Measurements from ENCODE around the gene CPLANE2. TPM values are rescaled to one million over a fixed set of nuclear protein-coding genes. Genes with fewer than 3 reads are reported as not detected.

Gene CPLANE2
- total RNA-seq, 1 experiment from 2014 or later: 6.3 TPM

DNA sequence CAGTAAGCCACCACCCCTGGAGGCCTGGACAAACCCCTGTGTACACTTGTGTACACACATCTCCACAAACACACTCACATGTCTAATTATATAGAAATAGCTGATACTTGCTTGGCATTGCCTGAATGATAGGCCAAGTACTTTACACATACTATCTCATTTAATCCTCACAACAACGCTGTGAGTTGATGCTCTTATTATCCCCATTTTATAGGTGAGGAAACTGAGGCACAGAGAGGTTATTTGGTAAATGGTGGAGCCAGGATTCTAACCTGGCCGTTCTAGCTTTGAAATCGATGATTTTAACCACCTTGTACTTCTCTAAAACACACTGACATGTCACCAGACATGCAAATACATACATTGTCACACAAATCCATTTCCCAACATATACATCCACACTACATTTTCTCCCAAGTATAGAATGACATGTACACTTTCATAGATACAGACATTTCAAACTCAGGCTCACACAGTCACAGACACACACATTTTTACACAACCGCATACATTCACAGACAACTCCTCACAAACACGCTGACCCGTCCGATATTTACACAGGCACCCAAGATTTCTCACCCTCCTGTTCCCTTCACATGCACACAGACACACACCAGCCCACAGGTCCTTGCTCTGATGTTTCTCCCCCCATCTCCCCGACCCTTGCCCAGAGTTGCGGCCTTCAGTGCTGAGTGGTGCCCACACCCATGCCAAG, 27.7 kb downstream of the CPLANE2 start:
- Histone ChIP-seq H3K9me3 (ENCODE audit: control insufficient read depth, low read depth, low read length) (no peaks in the 10 kb centered on the region), H3K4ac (ENCODE audit: low read depth, low read length) (no peak overlapping the region), H3K27me3 (ENCODE audit: insufficient read depth, low read length) (no peaks in the 10 kb centered on the region), H2BK20ac (ENCODE audit: low read depth, low read length, poor library complexity, severe bottlenecking) (no peak overlapping the region), H2AFZ (ENCODE audit: low read length) (no peak overlapping the region), H2BK5ac (ENCODE audit: insufficient read length, low read length) (no peak overlapping the region), H3K4me2 (ENCODE audit: insufficient read depth, insufficient read length, low read length) (no peak overlapping the region), H3K23me2 (ENCODE audit: insufficient read length, low read depth, low read length, poor library complexity, severe bottlenecking) (peaks cover 21% of the 10 kb centered on the region), H4K20me1 (ENCODE audit: control insufficient read depth, insufficient read depth, insufficient read length) (no peaks in the 10 kb centered on the region), H3K79me1 (ENCODE audit: insufficient read depth, low read depth, low read length, poor library complexity, severe bottlenecking) (peaks cover 2% of the 10 kb centered on the region), H4K91ac (ENCODE audit: insufficient read length, low read depth, low read length) (no peak overlapping the region), H3K56ac (ENCODE audit: insufficient read length, low read depth, low read length) (no peak overlapping the region), H3K18ac (ENCODE audit: insufficient read length, low read depth, low read length) (no peak overlapping the region), H3T11ph (ENCODE audit: low read length) (no peak overlapping the region), H3K23ac (ENCODE audit: insufficient read length, low read depth, low read length) (no peak overlapping the region), H3K79me2 (ENCODE audit: insufficient read depth, low read length) (no peaks in the 10 kb centered on the region; the same call in 1 of the 2 replicates), H2BK120ac (ENCODE audit: low read depth, low read length, poor library complexity, severe bottlenecking) (no peak overlapping the region), H2AK5ac (ENCODE audit: insufficient read length, low read length) (no peak overlapping the region), H4K5ac (ENCODE audit: insufficient read length, low read depth, low read length) (no peak overlapping the region), H3K14ac (ENCODE audit: insufficient read depth, low read length) (no peak overlapping the region), H2BK15ac (ENCODE audit: low read depth, low read length) (no peak overlapping the region), H3K4me1 (ENCODE audit: insufficient read depth, low read length) (peaks cover 10% of the 10 kb centered on the region; the same call in 1 of the 2 replicates), H2BK12ac (ENCODE audit: insufficient read length, low read depth, low read length) (no peak overlapping the region), H3K9ac (ENCODE audit: extremely low read depth, insufficient read length, low read length) (no peak overlapping the region), H3K27ac (ENCODE audit: insufficient read length, low read depth, low read length) (no peak overlapping the region), H4K8ac (replicated peaks; ENCODE audit: insufficient read length, low read depth, low read length) (no peak overlapping the region)
- Mint-ChIP-seq H3K9me3 (no peaks in the 10 kb centered on the region), H3K27me3 (ENCODE audit: low read depth) (no peaks in the 10 kb centered on the region), H3K4me3 (peak overlapping the region in 1 of 2 experiments; percentile 47; a peak in 3 of 5 replicates), H3K27ac (no peak overlapping the region; a peak in 2 of 7 replicates), H3K36me3 (ENCODE audit: insufficient read depth in 1 of 3, low read depth in 3 of 3) (peaks cover 0 to 11% (median 5%) of the 10 kb centered on the region in 3 experiments; a peak in 4 of 7 replicates), H3K4me1 (peaks cover 42 to 53% of the 10 kb centered on the region in 2 experiments)
- WGBS (ENCODE audit: extremely low coverage, insufficient read length, low lambda C conversion rate): no CpG with 5 or more reads among the region's 9 CpGs
- TF ChIP-seq, protein P1, sequence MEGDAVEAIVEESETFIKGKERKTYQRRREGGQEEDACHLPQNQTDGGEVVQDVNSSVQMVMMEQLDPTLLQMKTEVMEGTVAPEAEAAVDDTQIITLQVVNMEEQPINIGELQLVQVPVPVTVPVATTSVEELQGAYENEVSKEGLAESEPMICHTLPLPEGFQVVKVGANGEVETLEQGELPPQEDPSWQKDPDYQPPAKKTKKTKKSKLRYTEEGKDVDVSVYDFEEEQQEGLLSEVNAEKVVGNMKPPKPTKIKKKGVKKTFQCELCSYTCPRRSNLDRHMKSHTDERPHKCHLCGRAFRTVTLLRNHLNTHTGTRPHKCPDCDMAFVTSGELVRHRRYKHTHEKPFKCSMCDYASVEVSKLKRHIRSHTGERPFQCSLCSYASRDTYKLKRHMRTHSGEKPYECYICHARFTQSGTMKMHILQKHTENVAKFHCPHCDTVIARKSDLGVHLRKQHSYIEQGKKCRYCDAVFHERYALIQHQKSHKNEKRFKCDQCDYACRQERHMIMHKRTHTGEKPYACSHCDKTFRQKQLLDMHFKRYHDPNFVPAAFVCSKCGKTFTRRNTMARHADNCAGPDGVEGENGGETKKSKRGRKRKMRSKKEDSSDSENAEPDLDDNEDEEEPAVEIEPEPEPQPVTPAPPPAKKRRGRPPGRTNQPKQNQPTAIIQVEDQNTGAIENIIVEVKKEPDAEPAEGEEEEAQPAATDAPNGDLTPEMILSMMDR (conservative IDR thresholded peaks at IDR 0.05): no peak
- no peak for DNase-seq

All from H9 (cell line).